Liver (tissue), 3 donors: ENCODE data around the gene SLC26A9.

Source experiments
- GABPA ChIP-seq, 2 donors: IDR thresholded peaks in 1 of 2; conservative IDR thresholded peaks in 1 of 2; 2 replicates each; pipeline ENCODE4 v1.6.1; 2016; ENCODE audit warnings: antibody characterized with exemption in 2 of 2, mild to moderate bottlenecking in 1 of 2, moderate library complexity in 1 of 2
- HNF4G ChIP-seq: IDR thresholded peaks from 2 replicates; pipeline ENCODE4 v1.6.1; 2016; ENCODE audit warnings: antibody characterized with exemption
- RAD21 ChIP-seq, 2 donors: IDR thresholded peaks; 2 replicates each; pipeline ENCODE4 v1.6.1; 2016; ENCODE audit warnings: antibody characterized with exemption in 2 of 2, mild to moderate bottlenecking in 2 of 2
- RXRA ChIP-seq, 2 donors: IDR thresholded peaks; 2 replicates each; pipeline ENCODE4 v1.6.1; 2017 to 2018; ENCODE audit warnings: antibody characterized with exemption in 2 of 2, mild to moderate bottlenecking in 1 of 2
- YY1 ChIP-seq: IDR thresholded peaks from 2 replicates; pipeline ENCODE4 v1.6.1; 2016; ENCODE audit warnings: antibody characterized with exemption, mild to moderate bottlenecking
- TF ChIP-seq, protein P1 (sequence below): fragments of 150-350 bp; IDR thresholded peaks from 2 replicates; pipeline ENCODE4 v1.5.1; 2017; ENCODE audit warnings: improper control_type of control experiment, low read depth, low read length; ENCODE audit not compliant: missing input control
- TF ChIP-seq, protein P2 (sequence below): IDR thresholded peaks from 2 replicates; pipeline ENCODE4 v1.6.1; 2016; ENCODE audit warnings: antibody characterized with exemption, mild to moderate bottlenecking
- donor health status: healthy.
- donor health status: healthy.

DNA sequence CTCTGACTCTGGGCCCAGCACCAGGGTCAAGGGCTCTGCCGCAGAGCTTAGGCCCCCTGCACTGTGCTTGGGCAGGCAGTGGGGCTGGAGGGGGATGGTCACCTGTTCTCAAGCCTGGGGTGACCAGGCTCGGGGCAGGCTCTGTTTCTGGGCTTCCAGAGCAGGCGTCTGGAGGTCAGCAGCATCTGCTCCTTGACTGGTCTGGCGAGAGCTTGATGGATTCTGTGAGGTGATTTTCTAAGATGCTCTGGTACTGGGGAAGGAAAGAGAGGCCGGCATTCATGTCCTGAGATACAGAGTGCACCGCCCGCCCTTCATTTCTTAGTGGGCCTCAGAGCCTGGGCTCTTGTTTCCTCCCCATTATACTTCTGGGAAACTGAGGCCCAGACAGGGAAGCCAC, 35.4 kb upstream of the SLC26A9 start:
- TF ChIP-seq GABPA (IDR thresholded peaks at IDR 0.05 in 1 of 2, conservative IDR thresholded peaks at IDR 0.05 in 1 of 2) = no peak
- TF ChIP-seq, protein P1, sequence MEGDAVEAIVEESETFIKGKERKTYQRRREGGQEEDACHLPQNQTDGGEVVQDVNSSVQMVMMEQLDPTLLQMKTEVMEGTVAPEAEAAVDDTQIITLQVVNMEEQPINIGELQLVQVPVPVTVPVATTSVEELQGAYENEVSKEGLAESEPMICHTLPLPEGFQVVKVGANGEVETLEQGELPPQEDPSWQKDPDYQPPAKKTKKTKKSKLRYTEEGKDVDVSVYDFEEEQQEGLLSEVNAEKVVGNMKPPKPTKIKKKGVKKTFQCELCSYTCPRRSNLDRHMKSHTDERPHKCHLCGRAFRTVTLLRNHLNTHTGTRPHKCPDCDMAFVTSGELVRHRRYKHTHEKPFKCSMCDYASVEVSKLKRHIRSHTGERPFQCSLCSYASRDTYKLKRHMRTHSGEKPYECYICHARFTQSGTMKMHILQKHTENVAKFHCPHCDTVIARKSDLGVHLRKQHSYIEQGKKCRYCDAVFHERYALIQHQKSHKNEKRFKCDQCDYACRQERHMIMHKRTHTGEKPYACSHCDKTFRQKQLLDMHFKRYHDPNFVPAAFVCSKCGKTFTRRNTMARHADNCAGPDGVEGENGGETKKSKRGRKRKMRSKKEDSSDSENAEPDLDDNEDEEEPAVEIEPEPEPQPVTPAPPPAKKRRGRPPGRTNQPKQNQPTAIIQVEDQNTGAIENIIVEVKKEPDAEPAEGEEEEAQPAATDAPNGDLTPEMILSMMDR = no peak
- TF ChIP-seq RXRA (IDR thresholded peaks at IDR 0.05) = no peak
- TF ChIP-seq HNF4G = no peak
- TF ChIP-seq RAD21 (IDR thresholded peaks at IDR 0.05) = no peak
- no peak for TF ChIP-seq YY1
- TF ChIP-seq, protein P2, sequence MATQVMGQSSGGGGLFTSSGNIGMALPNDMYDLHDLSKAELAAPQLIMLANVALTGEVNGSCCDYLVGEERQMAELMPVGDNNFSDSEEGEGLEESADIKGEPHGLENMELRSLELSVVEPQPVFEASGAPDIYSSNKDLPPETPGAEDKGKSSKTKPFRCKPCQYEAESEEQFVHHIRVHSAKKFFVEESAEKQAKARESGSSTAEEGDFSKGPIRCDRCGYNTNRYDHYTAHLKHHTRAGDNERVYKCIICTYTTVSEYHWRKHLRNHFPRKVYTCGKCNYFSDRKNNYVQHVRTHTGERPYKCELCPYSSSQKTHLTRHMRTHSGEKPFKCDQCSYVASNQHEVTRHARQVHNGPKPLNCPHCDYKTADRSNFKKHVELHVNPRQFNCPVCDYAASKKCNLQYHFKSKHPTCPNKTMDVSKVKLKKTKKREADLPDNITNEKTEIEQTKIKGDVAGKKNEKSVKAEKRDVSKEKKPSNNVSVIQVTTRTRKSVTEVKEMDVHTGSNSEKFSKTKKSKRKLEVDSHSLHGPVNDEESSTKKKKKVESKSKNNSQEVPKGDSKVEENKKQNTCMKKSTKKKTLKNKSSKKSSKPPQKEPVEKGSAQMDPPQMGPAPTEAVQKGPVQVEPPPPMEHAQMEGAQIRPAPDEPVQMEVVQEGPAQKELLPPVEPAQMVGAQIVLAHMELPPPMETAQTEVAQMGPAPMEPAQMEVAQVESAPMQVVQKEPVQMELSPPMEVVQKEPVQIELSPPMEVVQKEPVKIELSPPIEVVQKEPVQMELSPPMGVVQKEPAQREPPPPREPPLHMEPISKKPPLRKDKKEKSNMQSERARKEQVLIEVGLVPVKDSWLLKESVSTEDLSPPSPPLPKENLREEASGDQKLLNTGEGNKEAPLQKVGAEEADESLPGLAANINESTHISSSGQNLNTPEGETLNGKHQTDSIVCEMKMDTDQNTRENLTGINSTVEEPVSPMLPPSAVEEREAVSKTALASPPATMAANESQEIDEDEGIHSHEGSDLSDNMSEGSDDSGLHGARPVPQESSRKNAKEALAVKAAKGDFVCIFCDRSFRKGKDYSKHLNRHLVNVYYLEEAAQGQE = no peak
